Thyroid gland (tissue), 4 donors: Measurements from ENCODE around the gene ITGB7.

ENCODE experiments used
- CTCF ChIP-seq, 6 experiments: fragments of 200-600 bp in 3 of 6; fragments of 450-650 bp in 3 of 6; sonication (generic) in 3 of 6; IDR thresholded peaks; one replicate each; pipeline ENCODE4 v1.5.1; 2016 to 2019; ENCODE audit warnings: antibody characterized with exemption in 6 of 6, mild to moderate bottlenecking in 2 of 6, inconsistent platforms in 1 of 6, moderate library complexity in 1 of 6
- POLR2A ChIP-seq, 2 donors: fragments of 450-650 bp; IDR thresholded peaks; one replicate each; pipeline ENCODE4 v1.6.1; 2017; ENCODE audit warnings: antibody characterized with exemption in 2 of 2, mild to moderate bottlenecking in 2 of 2, moderate library complexity in 1 of 2

GRCh38 chr12:53207042-53207441 is at the start of gene ITGB7:
- TF ChIP-seq CTCF (IDR thresholded peaks at IDR 0.05): no peak
- TF ChIP-seq POLR2A (IDR thresholded peaks at IDR 0.05): no peak
